ENCODE results near the gene KCTD4.
"Not testable (repeated sequence)": the region's sequence is repeated elsewhere in the genome, so short reads cannot be mapped to it uniquely, and the experiment has no call there.

The KCTD4 gene
- 0 reads per million in 2 donors for total RNA-seq

DNA sequence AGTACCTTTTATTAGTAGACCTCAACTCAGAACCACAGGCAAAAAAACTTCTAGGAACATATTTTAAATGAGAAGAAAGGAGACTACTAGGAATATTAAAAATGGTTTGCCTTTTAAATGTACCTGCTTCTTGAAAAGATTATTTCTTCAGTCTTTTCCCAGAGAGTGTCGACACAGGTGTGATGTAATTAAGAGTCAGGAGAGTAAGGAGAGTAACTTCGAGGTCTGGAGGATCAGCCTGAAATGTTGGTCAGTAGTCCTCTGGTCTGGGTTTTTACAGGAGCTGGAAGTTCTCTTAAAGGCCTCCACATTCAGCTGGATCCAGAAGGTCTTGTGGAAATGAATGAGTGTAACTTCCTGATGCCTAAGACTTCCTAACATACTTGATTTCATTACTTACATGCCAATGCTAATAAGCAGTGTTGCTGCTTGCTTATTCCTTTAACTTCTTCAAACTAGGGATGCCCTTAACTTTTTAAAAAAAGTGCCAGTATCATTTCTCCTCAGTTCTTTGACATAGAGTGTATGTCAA lies at the start of gene KCTD4:
Gene KCTD4, minus strand, starts transcription at position 345 of the 532 bp plus-strand sequence. CDS start 6,478 bp downstream, outside the sequence.
- DNase-seq, result no peak

DNA sequence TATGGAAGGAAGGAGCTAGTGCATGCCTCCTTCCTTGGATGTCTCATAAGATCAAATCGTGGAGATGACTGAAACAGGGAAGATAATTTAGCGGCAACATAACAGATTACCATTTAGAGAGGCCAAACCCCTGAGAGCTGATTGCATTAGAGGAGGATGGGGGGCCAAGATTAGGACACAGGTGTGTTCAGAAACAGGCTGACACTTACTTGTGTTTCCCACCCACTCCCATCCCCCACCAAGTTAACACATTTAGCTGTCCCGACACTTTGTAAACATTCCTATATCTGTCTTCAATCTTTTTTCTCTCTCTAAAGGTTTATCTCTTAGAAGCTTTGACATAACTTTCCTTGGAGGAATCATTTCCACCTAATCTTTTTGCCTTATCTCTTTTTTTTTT lies 48.8 kb upstream of the KCTD4 start:
- DNase-seq, result no peak

DNA sequence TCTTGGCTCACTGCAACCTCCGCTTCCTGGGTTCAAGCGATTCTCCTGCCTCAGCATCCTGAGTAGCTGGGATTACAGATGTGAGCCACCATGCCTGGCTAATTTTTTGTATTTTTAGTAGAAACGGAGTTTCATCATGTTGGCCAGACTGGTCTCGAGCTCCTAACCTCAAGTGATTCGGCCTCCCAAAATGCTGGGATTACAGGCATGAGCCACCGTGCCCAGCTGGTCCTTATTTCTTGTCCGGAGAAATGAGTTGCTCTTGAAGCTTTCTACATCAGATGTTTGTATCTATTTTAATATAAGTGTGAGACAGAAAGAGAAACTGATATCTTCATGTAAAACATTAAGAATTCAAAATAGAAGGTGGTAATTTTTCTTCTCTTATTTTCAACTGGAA lies 43.9 kb upstream of the KCTD4 start:
- not testable (repeated sequence) for DNase-seq

GRCh38 chr13:45243077-45243476 lies 42.2 kb upstream of the KCTD4 start:
- DNase-seq, result no peak

DNA sequence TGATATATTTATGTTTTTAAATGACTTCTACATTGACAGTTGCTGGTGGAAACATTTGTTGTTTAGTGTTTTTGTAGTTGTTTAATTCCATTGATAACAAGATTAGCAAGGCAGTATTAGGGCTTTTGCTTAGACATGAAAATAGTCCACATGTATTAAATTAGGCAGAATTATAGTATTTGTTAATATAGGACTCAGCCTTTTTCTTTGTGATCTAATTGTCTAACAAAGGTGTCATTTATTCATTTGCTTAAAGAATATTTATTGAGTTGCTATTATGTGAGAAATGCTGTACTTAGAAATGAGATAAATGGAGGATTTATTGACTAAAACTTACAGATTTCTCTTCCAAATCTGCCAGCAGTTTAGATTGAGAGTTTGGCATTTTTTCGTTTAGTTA lies 41.7 kb upstream of the KCTD4 start:
- no peak for DNase-seq

DNA sequence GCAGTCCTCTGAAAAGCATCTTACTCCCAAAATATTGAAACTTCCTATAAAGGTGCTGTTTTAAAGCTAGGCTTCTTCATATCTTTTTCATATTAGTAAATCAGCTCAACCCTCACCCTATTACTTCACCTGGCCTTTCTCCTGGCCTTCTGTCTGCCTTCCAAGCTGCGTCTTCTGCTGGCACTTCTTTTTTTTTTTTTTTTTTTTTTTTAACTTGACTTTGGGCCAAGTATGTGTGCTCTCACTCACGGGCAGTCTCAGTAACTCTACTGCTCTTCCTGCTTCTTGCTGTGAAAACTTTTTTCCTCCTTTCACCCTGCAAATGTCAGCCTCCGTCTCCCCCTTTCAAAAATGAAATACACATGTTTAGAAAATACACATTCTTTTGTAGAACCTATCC lies 41.2 kb upstream of the KCTD4 start:
- no peak for DNase-seq

DNA sequence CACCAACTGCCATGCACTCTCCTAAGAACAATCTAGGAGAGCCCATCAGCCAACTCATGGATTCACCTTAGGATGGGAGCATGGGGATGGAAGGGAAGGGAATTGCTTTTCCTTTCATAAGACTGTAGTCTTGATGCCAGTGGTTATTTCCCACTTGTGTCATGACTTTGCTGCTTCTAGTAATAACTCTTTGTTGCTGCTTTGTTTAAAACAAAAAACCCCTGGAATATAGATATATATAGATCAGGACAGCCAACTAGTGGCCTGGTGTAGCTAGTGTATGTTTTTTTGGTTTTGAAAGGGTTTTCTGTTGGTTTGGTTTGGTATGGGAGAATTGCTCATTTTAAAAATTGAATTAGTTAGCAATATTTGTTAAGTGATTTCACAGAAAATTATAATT lies 39.3 kb upstream of the KCTD4 start:
- no peak for DNase-seq

DNA sequence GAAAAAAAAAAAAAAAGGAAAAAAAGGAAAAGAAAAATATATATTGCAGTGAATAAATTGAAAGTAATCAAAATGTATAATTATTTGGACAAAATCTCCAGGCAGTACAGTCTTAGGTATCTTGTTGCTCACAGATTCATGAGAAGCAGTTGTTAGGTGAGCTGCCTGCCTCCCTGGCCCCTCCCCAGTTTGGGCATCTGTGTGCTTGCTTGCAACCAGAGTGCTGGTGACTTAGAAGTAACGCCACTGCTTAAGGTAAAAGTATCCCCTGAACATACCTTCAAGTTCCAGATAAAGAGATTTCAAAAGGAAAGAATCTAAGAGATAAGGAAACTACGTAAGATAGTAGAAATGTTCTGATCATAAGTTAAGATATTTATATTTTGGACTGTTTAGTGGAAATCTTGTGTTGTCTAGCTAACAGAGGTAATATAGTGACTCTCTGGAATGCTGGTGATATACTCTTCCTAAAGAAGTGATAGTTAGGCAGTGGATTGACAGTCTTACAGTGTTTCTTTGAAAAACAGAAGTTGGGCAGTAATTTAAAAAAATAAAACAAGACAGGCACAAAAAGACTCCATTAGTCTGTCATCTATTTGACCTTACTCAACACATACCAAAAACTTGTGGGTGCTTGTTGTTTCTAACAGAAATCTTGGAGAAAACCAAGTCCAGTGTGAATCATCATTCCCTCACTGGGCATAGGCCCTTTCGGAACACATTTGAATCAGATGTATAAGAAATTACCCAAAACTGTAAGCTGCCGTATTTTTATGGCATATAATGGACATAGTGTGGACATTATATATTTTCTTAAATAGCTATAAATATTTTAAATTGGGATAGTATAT lies 38.3 kb upstream of the KCTD4 start:
- DNase-seq, result no peak

DNA sequence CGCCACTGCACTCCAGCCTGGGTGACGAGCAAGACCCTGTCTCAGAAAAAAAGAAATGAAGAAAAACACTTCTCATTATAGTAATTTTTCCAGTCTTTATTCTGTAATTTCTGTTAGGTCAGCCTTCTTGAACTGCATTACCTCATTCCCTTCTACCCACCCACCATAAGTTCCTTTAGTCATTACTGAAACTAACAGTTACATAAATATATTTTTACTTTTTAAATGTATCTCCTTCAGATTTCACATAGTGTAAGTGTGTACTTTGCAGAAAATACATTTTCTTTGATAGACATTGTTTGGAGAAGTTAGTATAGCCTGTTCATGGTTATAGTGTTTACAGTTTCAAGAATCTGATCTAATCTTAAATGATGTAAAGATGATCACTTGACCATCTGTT lies 31.7 kb upstream of the KCTD4 start:
- no peak for DNase-seq

DNA sequence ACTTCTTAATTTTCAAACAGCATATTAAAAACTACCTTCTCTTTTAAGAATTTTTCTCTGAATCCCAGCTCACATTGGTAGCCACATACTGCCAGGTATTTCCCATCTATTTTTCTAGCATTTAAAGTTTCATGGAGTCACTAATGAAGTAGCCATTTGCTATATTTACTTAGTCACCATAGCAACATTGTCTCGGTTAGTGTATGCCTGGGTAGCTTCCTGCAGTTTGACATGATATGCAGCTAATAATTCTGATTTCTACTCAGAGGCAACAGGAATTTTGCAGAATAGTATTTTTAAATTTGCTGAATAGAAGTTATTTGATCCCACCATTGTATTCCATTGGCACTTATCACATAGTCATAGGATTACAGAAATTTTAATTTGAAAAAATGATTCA lies 30.9 kb upstream of the KCTD4 start:
- no peak for DNase-seq

- no peak for DNase-seq
Measured at GRCh38 chr13:45231305-45231704, 30.5 kb upstream of the KCTD4 start.

GRCh38 chr13:45229172-45229571 lies 28.3 kb upstream of the KCTD4 start:
- no peak for DNase-seq

- no peak for DNase-seq
Measured at GRCh38 chr13:45228002-45228401, 27.2 kb upstream of the KCTD4 start.

DNA sequence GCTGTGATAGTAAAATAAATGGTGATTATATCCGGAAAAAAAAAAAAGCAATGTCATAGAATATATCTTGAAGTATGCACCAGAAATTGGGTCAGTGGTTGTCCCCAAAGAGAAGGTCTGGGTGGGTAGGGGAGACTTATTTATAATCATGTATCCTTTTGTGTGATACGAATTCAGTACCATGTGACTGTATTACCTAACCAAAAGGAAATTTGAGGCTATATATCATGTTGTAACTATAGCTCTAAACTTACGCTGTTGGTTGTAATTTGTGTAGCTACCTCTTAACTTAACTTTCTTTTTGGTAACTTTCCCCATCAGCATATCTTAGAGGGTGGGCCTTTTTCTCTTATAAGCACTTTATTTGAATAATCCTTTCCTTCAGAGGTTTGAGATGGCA lies 25.2 kb upstream of the KCTD4 start:
- no peak for DNase-seq

- no peak for DNase-seq
Measured at GRCh38 chr13:45225370-45225769, 24.5 kb upstream of the KCTD4 start.

- no peak for DNase-seq
Measured at GRCh38 chr13:45224176-45224575, 23.3 kb upstream of the KCTD4 start.

GRCh38 chr13:45222919-45223318 lies 22.1 kb upstream of the KCTD4 start:
- no peak for DNase-seq

- DNase-seq, result no peak
Measured at GRCh38 chr13:45222516-45222915, 21.7 kb upstream of the KCTD4 start.

DNA sequence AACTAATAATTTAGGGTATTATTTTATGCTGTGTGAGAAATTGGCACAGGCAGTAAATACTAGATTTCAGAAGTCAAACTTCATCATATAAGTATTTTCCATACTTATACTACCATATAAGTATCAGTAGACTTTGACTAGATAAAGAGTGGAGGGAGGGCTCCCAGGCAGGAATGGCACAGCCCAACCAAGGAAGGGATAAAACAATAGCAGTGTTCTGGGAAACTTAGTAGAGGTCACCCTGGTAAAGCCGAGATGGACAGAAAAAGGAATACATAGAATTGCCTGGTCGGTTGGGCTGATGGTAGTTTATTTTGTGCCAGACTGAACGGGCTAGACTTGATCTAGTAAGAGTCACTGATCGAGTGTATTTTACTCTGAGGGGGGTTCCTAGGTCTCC lies 19.6 kb upstream of the KCTD4 start:
- no peak for DNase-seq

GRCh38 chr13:45219938-45220375 lies 19.1 kb upstream of the KCTD4 start:
- no peak for DNase-seq

DNA sequence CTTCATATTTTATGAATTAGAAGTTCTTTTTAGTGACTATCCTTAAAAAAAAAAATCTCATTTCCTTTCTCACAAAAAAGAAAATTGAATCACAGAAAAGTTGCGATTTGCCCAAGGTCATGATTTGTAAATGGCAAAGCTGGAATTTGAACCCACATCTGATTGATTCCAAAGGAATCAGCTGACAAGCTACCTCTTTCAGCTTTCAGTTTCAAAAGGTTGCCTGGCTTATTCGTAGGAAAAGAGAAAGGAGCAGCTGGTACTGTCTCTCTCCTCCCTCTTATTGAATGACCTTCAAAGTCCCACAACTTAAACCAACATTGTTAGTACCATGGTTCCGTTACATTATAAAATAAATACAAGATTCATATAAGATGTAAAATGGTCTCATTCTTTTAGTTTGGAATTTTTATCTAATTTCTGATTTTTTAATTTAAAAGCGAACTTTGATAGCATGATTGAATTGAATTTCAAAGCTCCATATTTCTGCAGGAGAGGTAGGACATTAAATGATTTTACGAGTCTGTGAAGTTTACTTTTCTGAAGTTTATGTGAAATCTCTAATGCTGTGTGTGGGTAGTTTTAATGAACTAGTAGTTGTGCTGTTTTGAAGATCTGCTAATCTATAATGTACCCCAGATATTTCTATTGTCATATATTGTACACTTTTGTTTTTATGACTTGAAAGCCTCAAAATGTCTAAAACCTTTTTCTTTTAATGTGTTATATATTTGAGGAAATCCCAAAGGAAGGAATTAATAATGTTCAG lies 18.5 kb upstream of the KCTD4 start:
- DNase-seq, result no peak

- DNase-seq, result no peak
Measured at GRCh38 chr13:45218689-45219088, 17.8 kb upstream of the KCTD4 start.

DNA sequence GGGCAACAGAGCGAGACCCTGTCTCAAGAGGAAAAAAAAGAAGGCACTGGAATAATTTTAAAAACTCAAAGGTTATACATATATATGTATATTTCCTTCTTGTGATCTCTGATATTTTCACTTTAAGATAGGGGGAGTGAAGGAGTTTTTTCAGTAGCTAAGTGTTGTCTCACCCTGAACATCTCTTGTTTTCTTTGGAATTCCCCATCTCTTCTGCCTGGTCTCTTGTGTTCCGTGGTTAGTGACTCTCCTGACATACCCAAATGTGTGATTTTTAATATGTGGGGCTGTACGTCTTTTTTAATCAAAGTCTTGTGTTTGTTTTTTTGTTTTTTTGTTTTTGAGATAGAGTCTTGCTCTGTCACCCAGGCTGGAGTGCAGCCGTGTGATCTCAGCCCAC lies 15.3 kb upstream of the KCTD4 start:
- no peak for DNase-seq
